ENCODE results near the gene TSNAXIP1. TPM values are rescaled to one million over a fixed set of nuclear protein-coding genes. Genes with fewer than 3 reads are reported as not detected.

The TSNAXIP1 gene
- total and polyA plus RNA-seq, 9 of the 15 experiments (the other 6 are each of a cell fraction or from before 2014, with no cell fraction given): 0.03 to 0.24 (median 0.11) TPM; not detected in 4

DNA sequence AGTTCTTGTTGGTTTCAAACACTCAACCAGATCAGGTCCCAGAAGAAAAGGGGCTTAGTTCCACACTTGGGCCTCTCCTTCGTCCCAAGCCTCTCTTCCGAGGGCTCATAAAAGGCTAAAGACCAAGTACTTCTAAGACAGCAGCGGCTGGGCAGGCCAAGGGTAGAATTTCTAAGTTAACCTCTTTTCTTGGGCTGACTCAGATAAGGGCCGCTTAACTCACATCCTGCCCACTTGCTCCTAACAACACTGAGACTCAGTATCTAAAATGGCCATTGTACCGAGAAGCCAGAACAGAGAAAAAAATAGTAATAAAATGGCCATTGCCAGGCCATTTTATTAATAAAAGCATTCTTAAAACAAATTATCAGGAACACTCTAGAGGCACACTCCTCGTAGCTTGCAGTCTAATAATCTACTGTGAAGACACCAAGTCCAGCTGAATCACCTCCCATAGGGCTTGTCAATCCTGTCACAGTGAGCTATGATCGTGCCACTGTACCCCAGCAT, 42.5 kb upstream of the TSNAXIP1 start:
- Histone ChIP-seq H3K27ac (ENCODE audit: extremely low read depth, low read depth, low read length) (no peak overlapping the region), H3K9me3 (replicated peaks; ENCODE audit: control insufficient read depth, insufficient read depth, low read depth, low read length) (no peaks in the 10 kb centered on the region), H2AFZ (ENCODE audit: low read depth, low read length) (no peak overlapping the region), H3K27me3 (ENCODE audit: control insufficient read depth in 2 of 2, insufficient read depth in 2 of 2, low read length in 2 of 2) (no peaks in the 10 kb centered on the region), H3K4me2 (ENCODE audit: insufficient read depth, low read length) (no peak overlapping the region), H3K79me2 (ENCODE audit: control insufficient read depth, insufficient read depth, low read length) (no peaks in the 10 kb centered on the region), H3K36me3 (ENCODE audit: control insufficient read depth, insufficient read depth, low read length) (peaks cover 18% of the 10 kb centered on the region; the same call in 2 of the 3 replicates), H3K4me1 (replicated peaks in 1 of 2; ENCODE audit: control insufficient read depth in 2 of 2, insufficient read depth in 2 of 2, low read length in 2 of 2) (peaks cover 4 to 9% of the 10 kb centered on the region in 2 experiments; a peak in 2 of 5 replicates), H3K9me1 (ENCODE audit: control insufficient read depth, insufficient read depth, low read length) (peaks cover 5% of the 10 kb centered on the region), H3K4me3 (no peak overlapping the region), H4K20me1 (replicated peaks; ENCODE audit: control insufficient read depth, insufficient read depth, low read length) (no peaks in the 10 kb centered on the region), H3K9ac (ENCODE audit: insufficient read depth in 1 of 2, low read depth in 2 of 2, low read length in 2 of 2) (no peak overlapping the region)
- in situ Hi-C loops (cut with MboI): no loop called here
- DNase-seq (ENCODE audit: extremely low read depth in 1 of 4, low spot score in 3 of 4): peak in 1 of 4 experiments; percentile 22
- BruUV-seq (replicated peaks): no TSS peak
- intact Hi-C loops (cut with micrococcal nuclease): no loop called here
- ATAC-seq: peak; percentile 60
- CTCF ChIA-PET (ENCODE audit: low intra/inter-chr PET ratio): no interaction called here
- 46% methylated on average over 7 of the region's 7 CpGs for WGBS (ENCODE audit: insufficient coverage, low coverage, missing lambda C conversion rate)
- no peak for TF ChIP-seq TAF15 (IDR thresholded peaks at IDR 0.05; ENCODE audit: low read depth, low read length)
- TF ChIP-seq ZNF77 (CRISPR knock-in tag; IDR thresholded peaks at IDR 0.05): no peak
- no peak for TF ChIP-seq SAFB (IDR thresholded peaks at IDR 0.05; ENCODE audit: borderline replicate concordance, low read depth, low read length)
- TF ChIP-seq, protein P1, sequence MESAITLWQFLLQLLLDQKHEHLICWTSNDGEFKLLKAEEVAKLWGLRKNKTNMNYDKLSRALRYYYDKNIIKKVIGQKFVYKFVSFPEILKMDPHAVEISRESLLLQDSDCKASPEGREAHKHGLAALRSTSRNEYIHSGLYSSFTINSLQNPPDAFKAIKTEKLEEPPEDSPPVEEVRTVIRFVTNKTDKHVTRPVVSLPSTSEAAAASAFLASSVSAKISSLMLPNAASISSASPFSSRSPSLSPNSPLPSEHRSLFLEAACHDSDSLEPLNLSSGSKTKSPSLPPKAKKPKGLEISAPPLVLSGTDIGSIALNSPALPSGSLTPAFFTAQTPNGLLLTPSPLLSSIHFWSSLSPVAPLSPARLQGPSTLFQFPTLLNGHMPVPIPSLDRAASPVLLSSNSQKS (CRISPR knock-in tag; IDR thresholded peaks at IDR 0.05): no peak
- no peak for TF ChIP-seq ZNF133 (CRISPR knock-in tag; IDR thresholded peaks at IDR 0.05)
- peak in 1 of 3 experiments; percentile 15 for TF ChIP-seq YY1 (IDR thresholded peaks at IDR 0.05; ENCODE audit: borderline replicate concordance in 1 of 3, control insufficient read depth in 1 of 3, extremely low read depth in 1 of 3, insufficient read depth in 3 of 3, insufficient read length in 1 of 3, insufficient replicate concordance in 2 of 3, low read depth in 1 of 3, low read length in 2 of 3)
- no peak for TF ChIP-seq PHB (CRISPR knock-in tag; IDR thresholded peaks at IDR 0.05)
- TF ChIP-seq, protein P2, sequence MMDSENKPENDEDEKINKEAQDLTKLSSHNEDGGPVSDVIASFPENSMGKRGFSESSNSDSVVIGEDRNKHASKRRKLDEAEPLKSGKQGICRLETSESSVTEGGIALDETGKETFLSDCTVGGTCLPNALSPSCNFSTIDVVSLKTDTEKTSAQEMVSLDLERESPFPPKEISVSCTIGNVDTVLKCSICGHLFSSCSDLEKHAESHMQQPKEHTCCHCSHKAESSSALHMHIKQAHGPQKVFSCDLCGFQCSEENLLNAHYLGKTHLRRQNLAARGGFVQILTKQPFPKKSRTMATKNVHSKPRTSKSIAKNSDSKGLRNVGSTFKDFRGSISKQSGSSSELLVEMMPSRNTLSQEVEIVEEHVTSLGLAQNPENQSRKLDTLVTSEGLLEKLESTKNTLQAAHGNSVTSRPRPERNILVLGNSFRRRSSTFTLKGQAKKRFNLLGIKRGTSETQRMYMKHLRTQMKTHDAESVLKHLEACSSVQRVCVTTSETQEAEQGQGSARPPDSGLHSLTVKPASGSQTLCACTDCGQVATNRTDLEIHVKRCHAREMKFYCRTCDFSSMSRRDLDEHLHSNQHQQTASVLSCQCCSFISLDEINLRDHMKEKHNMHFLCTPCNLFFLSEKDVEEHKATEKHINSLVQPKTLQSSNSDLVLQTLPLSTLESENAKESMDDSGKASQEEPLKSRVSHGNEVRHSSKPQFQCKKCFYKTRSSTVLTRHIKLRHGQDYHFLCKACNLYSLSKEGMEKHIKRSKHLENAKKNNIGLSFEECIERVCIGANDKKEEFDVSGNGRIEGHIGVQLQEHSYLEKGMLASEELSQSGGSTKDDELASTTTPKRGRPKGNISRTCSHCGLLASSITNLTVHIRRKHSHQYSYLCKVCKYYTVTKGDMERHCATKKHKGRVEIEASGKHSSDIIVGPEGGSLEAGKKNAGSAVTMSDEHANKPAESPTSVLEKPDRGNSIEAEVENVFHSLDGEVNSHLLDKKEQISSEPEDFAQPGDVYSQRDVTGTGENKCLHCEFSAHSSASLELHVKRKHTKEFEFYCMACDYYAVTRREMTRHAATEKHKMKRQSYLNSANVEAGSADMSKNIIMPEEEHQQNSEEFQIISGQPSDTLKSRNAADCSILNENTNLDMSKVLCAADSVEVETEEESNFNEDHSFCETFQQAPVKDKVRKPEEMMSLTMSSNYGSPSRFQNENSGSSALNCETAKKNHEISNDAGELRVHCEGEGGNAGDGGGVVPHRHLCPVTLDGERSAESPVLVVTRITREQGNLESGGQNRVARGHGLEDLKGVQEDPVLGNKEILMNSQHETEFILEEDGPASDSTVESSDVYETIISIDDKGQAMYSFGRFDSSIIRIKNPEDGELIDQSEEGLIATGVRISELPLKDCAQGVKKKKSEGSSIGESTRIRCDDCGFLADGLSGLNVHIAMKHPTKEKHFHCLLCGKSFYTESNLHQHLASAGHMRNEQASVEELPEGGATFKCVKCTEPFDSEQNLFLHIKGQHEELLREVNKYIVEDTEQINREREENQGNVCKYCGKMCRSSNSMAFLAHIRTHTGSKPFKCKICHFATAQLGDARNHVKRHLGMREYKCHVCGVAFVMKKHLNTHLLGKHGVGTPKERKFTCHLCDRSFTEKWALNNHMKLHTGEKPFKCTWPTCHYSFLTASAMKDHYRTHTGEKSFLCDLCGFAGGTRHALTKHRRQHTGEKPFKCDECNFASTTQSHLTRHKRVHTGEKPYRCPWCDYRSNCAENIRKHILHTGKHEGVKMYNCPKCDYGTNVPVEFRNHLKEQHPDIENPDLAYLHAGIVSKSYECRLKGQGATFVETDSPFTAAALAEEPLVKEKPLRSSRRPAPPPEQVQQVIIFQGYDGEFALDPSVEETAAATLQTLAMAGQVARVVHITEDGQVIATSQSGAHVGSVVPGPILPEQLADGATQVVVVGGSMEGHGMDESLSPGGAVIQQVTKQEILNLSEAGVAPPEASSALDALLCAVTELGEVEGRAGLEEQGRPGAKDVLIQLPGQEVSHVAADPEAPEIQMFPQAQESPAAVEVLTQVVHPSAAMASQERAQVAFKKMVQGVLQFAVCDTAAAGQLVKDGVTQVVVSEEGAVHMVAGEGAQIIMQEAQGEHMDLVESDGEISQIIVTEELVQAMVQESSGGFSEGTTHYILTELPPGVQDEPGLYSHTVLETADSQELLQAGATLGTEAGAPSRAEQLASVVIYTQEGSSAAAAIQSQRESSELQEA (IDR thresholded peaks at IDR 0.05; ENCODE audit: low read depth): no peak
- peak; percentile 68 for FAIRE-seq
- POLR2A ChIA-PET: interaction anchor here (0.6 to 0.9 kb wide), 2 partner anchors 13 to 225 kb away, joined by 3 read pairs; no protein-coding TSS in a partner anchor

Measured in K562 (cell line).